Peyer's patch (tissue), 4 donors: Measurements from ENCODE around the gene TICAM1.
"Not testable (repeated sequence)": the region's sequence is repeated elsewhere in the genome, so short reads cannot be mapped to it uniquely, and the experiment has no call there.

Source experiments
- CTCF ChIP-seq, 6 experiments: fragments of 450-650 bp in 4 of 6; fragments of 200-600 bp in 2 of 6; sonication (generic) in 1 of 6; IDR thresholded peaks; one replicate each; pipeline ENCODE4 v1.5.1; 2017 to 2019; ENCODE audit warnings: antibody characterized with exemption in 6 of 6, mild to moderate bottlenecking in 3 of 6, moderate library complexity in 1 of 6
- POLR2A ChIP-seq, 2 donors: fragments of 450-650 bp; IDR thresholded peaks; one replicate each; pipeline ENCODE4 v1.5.1; 2017; ENCODE audit warnings: antibody characterized with exemption in 2 of 2, mild to moderate bottlenecking in 2 of 2, moderate library complexity in 2 of 2

- not testable (repeated sequence) for TF ChIP-seq CTCF, POLR2A (IDR thresholded peaks at IDR 0.05)
Measured at GRCh38 chr19:4792019-4792865, 39.3 kb downstream of the TICAM1 start.
